Naive thymus-derived CD8-positive, alpha-beta T cell (primary cell): ENCODE data around the gene GBF1. TPM values are rescaled to one million over a fixed set of nuclear protein-coding genes. Genes with fewer than 3 reads are reported as not detected.

Experiments
- ATAC-seq, 2 donors: fragments of 150-1000 bp; cut with Tn5 transposase in 1 of 2; sonication (Bioruptor Pico), chemical (Tn5 transposase) in 1 of 2; 1 replicate in 1 of 2; 2 replicates in 1 of 2; pipeline ENCODE4 v1.10.0; 2021; ENCODE audit warnings: mild to moderate bottlenecking in 2 of 2, moderate library complexity in 2 of 2
- POLR2A ChIA-PET: fragments of 350-600 bp; sonication (Branson Sonifier 250); formaldehyde crosslinking; loops from one replicate; lab custom pipeline; 2021; ENCODE audit warnings: antibody characterized with exemption; lab: Charles Lee
- DNase-seq, 10 donors: peaks; one replicate each; pipeline versions ENCODE4 v3.0.0 to v3.0.0-alpha.2; 2020 to 2022
- H3K27ac Mint-ChIP-seq, 10 donors: one replicate each; pipeline ENCODE4 v1.8.0; 2020 to 2022; ENCODE audit warnings: mild to moderate bottlenecking in 10 of 10, mixed read lengths in 10 of 10, moderate library complexity in 4 of 10, inconsistent platforms in 1 of 10
- H3K27me3 Mint-ChIP-seq, 5 donors: one replicate each; pipeline ENCODE4 v1.8.0; 2021 to 2022; ENCODE audit warnings: mixed read lengths in 5 of 5
- H3K36me3 Mint-ChIP-seq, 3 donors: one replicate each; pipeline ENCODE4 v1.8.0; 2020 to 2022; ENCODE audit warnings: mixed read lengths in 3 of 3, mild to moderate bottlenecking in 2 of 3, inconsistent platforms in 1 of 3
- H3K4me1 Mint-ChIP-seq, 4 donors: one replicate each; pipeline ENCODE4 v1.8.0; 2021 to 2022; ENCODE audit warnings: mixed read lengths in 4 of 4
- H3K4me3 Mint-ChIP-seq, 10 donors: one replicate each; pipeline ENCODE4 v1.8.0; 2020 to 2022; ENCODE audit warnings: mild to moderate bottlenecking in 10 of 10, mixed read lengths in 10 of 10, moderate library complexity in 6 of 10, inconsistent platforms in 1 of 10
- H3K9me3 Mint-ChIP-seq, 9 donors: one replicate each; pipeline ENCODE4 v1.8.0; 2020 to 2022; ENCODE audit warnings: mixed read lengths in 9 of 9, mild to moderate bottlenecking in 3 of 9, inconsistent platforms in 1 of 9, moderate library complexity in 1 of 9
- polyA plus RNA-seq, 3 donors: library from polyadenylated mRNA; unstranded; fragments of 300-500 nt; fragmentation: Illumina TruSeq; gene quantifications; one replicate each; pipeline ENCODE4 v1.2.3, GENCODE V29; 2021
- total RNA-seq, 8 experiments: library from RNA in 2 of 8; stranded (reverse) in 2 of 8; gene quantifications; one replicate each; pipeline ENCODE4 v1.2.3 and lab custom pipeline; 2021 to 2026

GBF1 gene
- total and polyA plus RNA-seq, 5 experiments from 2014 or later: 6.3 to 41.0 (median 17.1) TPM

GRCh38 chr10:102279104-102279503, 33.8 kb downstream of the GBF1 start:
- ATAC-seq: no peak

GRCh38 chr10:102280397-102281101, 35.2 kb downstream of the GBF1 start:
- Mint-ChIP-seq H3K4me3 (peak overlapping the region in 8 of 10 donors; percentile 5 to 72 (median 28)), H3K36me3 (peaks cover 0 to 32% (median 0%) of the 10 kb centered on the region in 3 donors), H3K27me3 (no peaks in the 10 kb centered on the region), H3K27ac (peak overlapping the region in 8 of 10 donors; percentile 22 to 72 (median 52)), H3K9me3 (no peaks in the 10 kb centered on the region), H3K4me1 (peaks cover 29 to 64% (median 51%) of the 10 kb centered on the region in 4 donors)
- ATAC-seq (no peak), DNase-seq (no peak)
- POLR2A ChIA-PET: interaction anchor here (0.7 kb wide), 1 partner anchor 159 kb away, joined by 4 read pairs; no protein-coding TSS in a partner anchor

More at GRCh38 chr10:102279104-102279503, 33.8 kb downstream of the GBF1 start:
- peaks cover 0 to 21% (median 0%) of the 10 kb centered on the region in 3 donors for H3K36me3 Mint-ChIP-seq
- H3K4me3 Mint-ChIP-seq: no peak overlapping the region
- H3K27me3 Mint-ChIP-seq: no peaks in the 10 kb centered on the region
- no peak for DNase-seq
- H3K4me1 Mint-ChIP-seq: peaks cover 25 to 57% (median 41%) of the 10 kb centered on the region in 4 donors
- H3K27ac Mint-ChIP-seq: no peak overlapping the region
- POLR2A ChIA-PET: no interaction called here
- H3K9me3 Mint-ChIP-seq: no peaks in the 10 kb centered on the region

- peaks cover 31 to 61% (median 56%) of the 10 kb centered on the region in 4 donors for H3K4me1 Mint-ChIP-seq
- H3K27me3 Mint-ChIP-seq: no peaks in the 10 kb centered on the region
- peak overlapping the region in 7 of 10 donors; percentile 22 to 72 (median 60) for H3K27ac Mint-ChIP-seq
- POLR2A ChIA-PET: no interaction called here
- DNase-seq (no peak), ATAC-seq (no peak)
- H3K9me3 Mint-ChIP-seq: no peaks in the 10 kb centered on the region
- peaks cover 0 to 37% (median 0%) of the 10 kb centered on the region in 3 donors for H3K36me3 Mint-ChIP-seq
- H3K4me3 Mint-ChIP-seq: peak overlapping the region in 4 of 10 donors; percentile 10 to 72 (median 59)
Measured at GRCh38 chr10:102281102-102281487, 35.8 kb downstream of the GBF1 start.

GRCh38 chr10:102283488-102283887, 38.2 kb downstream of the GBF1 start:
- ATAC-seq: no peak
- POLR2A ChIA-PET: no interaction called here
- H3K4me3 Mint-ChIP-seq: peak overlapping the region in 3 of 10 donors; percentile 4 to 39 (median 15)

GRCh38 chr10:102283890-102284289, 38.6 kb downstream of the GBF1 start:
- peak overlapping the region in 4 of 10 donors; percentile 0 to 43 (median 30) for H3K27ac Mint-ChIP-seq
- no peak for DNase-seq
- no peaks in the 10 kb centered on the region for H3K27me3 Mint-ChIP-seq
- H3K4me3 Mint-ChIP-seq: peak overlapping the region in 2 of 10 donors; percentile 4 to 15
- H3K36me3 Mint-ChIP-seq: peaks cover 0 to 43% (median 3%) of the 10 kb centered on the region in 3 donors
- POLR2A ChIA-PET: no interaction called here
- no peak for ATAC-seq
- H3K9me3 Mint-ChIP-seq: no peaks in the 10 kb centered on the region
- H3K4me1 Mint-ChIP-seq: peaks cover 35 to 62% (median 59%) of the 10 kb centered on the region in 4 donors

More at GRCh38 chr10:102283488-102283887, 38.2 kb downstream of the GBF1 start:
- Mint-ChIP-seq H3K36me3 (peaks cover 0 to 45% (median 3%) of the 10 kb centered on the region in 3 donors), H3K27me3 (no peaks in the 10 kb centered on the region), H3K27ac (peak overlapping the region in 5 of 10 donors; percentile 0 to 43 (median 20)), H3K9me3 (no peaks in the 10 kb centered on the region), H3K4me1 (peaks cover 35 to 65% (median 61%) of the 10 kb centered on the region in 4 donors)
- DNase-seq: no peak

GRCh38 chr10:102284531-102284930, 39.2 kb downstream of the GBF1 start:
- Mint-ChIP-seq H3K36me3 (peaks cover 0 to 46% (median 3%) of the 10 kb centered on the region in 3 donors), H3K27ac (peak overlapping the region in 2 of 10 donors; percentile 7 to 50), H3K4me3 (peak overlapping the region in 1 of 10 donors; percentile 7), H3K27me3 (no peaks in the 10 kb centered on the region), H3K4me1 (peaks cover 37 to 66% (median 58%) of the 10 kb centered on the region in 4 donors), H3K9me3 (no peaks in the 10 kb centered on the region)
- DNase-seq: no peak
- POLR2A ChIA-PET: no interaction called here
- ATAC-seq: no peak

- POLR2A ChIA-PET: interaction anchor here (0.6 kb wide), 1 partner anchor 29 kb away, joined by 3 read pairs; no protein-coding TSS in a partner anchor
- peaks cover 0 to 44% (median 3%) of the 10 kb centered on the region in 3 donors for H3K36me3 Mint-ChIP-seq
- peak overlapping the region in 2 of 10 donors; percentile 5 to 8 for H3K27ac Mint-ChIP-seq
Measured at GRCh38 chr10:102285133-102285532, 39.8 kb downstream of the GBF1 start.

GRCh38 chr10:102286216-102286615, 40.9 kb downstream of the GBF1 start:
- H3K36me3 Mint-ChIP-seq: peaks cover 0 to 40% (median 3%) of the 10 kb centered on the region in 3 donors
- no peaks in the 10 kb centered on the region for H3K9me3 Mint-ChIP-seq
- no peak overlapping the region for H3K4me3 Mint-ChIP-seq
- ATAC-seq (no peak), DNase-seq (no peak)
- H3K27ac Mint-ChIP-seq: peak overlapping the region in 1 of 10 donors; percentile 18
- POLR2A ChIA-PET: no interaction called here
- H3K4me1 Mint-ChIP-seq: peaks cover 26 to 55% (median 46%) of the 10 kb centered on the region in 4 donors
- no peaks in the 10 kb centered on the region for H3K27me3 Mint-ChIP-seq

More at GRCh38 chr10:102285133-102285532, 39.8 kb downstream of the GBF1 start:
- H3K27me3 Mint-ChIP-seq: no peaks in the 10 kb centered on the region
- no peak overlapping the region for H3K4me3 Mint-ChIP-seq
- ATAC-seq (no peak), DNase-seq (no peak)
- peaks cover 31 to 60% (median 52%) of the 10 kb centered on the region in 4 donors for H3K4me1 Mint-ChIP-seq
- H3K9me3 Mint-ChIP-seq: no peaks in the 10 kb centered on the region

- peaks cover 0 to 49% (median 3%) of the 10 kb centered on the region in 3 donors for H3K36me3 Mint-ChIP-seq
- POLR2A ChIA-PET: no interaction called here
- H3K27ac Mint-ChIP-seq: no peak overlapping the region
- H3K9me3 Mint-ChIP-seq: no peaks in the 10 kb centered on the region
- ATAC-seq (no peak), DNase-seq (no peak)
- peaks cover 26 to 52% (median 44%) of the 10 kb centered on the region in 4 donors for H3K4me1 Mint-ChIP-seq
- H3K27me3 Mint-ChIP-seq: no peaks in the 10 kb centered on the region
- H3K4me3 Mint-ChIP-seq: no peak overlapping the region
Measured at GRCh38 chr10:102287538-102287937, 42.2 kb downstream of the GBF1 start.

- H3K27me3 Mint-ChIP-seq: no peaks in the 10 kb centered on the region
- POLR2A ChIA-PET: no interaction called here
- no peak overlapping the region for H3K4me3 Mint-ChIP-seq
- peaks cover 26 to 48% (median 39%) of the 10 kb centered on the region in 4 donors for H3K4me1 Mint-ChIP-seq
- H3K36me3 Mint-ChIP-seq: peaks cover 0 to 50% (median 3%) of the 10 kb centered on the region in 3 donors
- H3K9me3 Mint-ChIP-seq: no peaks in the 10 kb centered on the region
- DNase-seq: no peak
- peak overlapping the region in 2 of 10 donors; percentile 39 to 64 for H3K27ac Mint-ChIP-seq
- no peak for ATAC-seq
Measured at GRCh38 chr10:102287991-102288390, 42.7 kb downstream of the GBF1 start.

GRCh38 chr10:102289356-102289755, 44.0 kb downstream of the GBF1 start:
- Mint-ChIP-seq H3K27ac (peak overlapping the region in 1 of 10 donors; percentile 12), H3K36me3 (peaks cover 0 to 49% (median 3%) of the 10 kb centered on the region in 3 donors), H3K27me3 (no peaks in the 10 kb centered on the region), H3K4me3 (no peak overlapping the region), H3K9me3 (no peaks in the 10 kb centered on the region), H3K4me1 (peaks cover 19 to 35% (median 26%) of the 10 kb centered on the region in 4 donors)
- POLR2A ChIA-PET: no interaction called here
- no peak for DNase-seq
- ATAC-seq: no peak

- Mint-ChIP-seq H3K27me3 (no peaks in the 10 kb centered on the region), H3K36me3 (peaks cover 0 to 51% (median 3%) of the 10 kb centered on the region in 3 donors), H3K4me1 (peaks cover 18 to 34% (median 23%) of the 10 kb centered on the region in 4 donors), H3K27ac (no peak overlapping the region), H3K9me3 (no peaks in the 10 kb centered on the region), H3K4me3 (no peak overlapping the region)
- no peak for ATAC-seq
- POLR2A ChIA-PET: no interaction called here
- DNase-seq: no peak
Measured at GRCh38 chr10:102289840-102290239, 44.5 kb downstream of the GBF1 start.
